Hindlimb muscle (tissue), 1 donor: ENCODE results near the gene TMEM63A. TPM values are rescaled to one million over a fixed set of nuclear protein-coding genes. Genes with fewer than 3 reads are reported as not detected.
"Not testable (repeated sequence)": the region's sequence is repeated elsewhere in the genome, so short reads cannot be mapped to it uniquely, and the experiment has no call there.

Experiments used
- DNase-seq: peaks from one replicate; pipeline ENCODE4 v3.0.0-alpha.2; 2013
- polyA plus RNA-seq: library from polyadenylated mRNA; unstranded; fragments of 120-200 nt; gene quantifications from one replicate; pipeline ENCODE4 v1.2.1, GENCODE V29; 2013; ENCODE audit not compliant: insufficient read length

The TMEM63A gene
- polyA plus RNA-seq, 1 donor: 28.3 TPM

- DNase-seq: no peak
Observed at GRCh38 chr1:225844236-225845061, 37.7 kb downstream of the TMEM63A start.

- no peak for DNase-seq
Observed at GRCh38 chr1:225843426-225843795, 38.8 kb downstream of the TMEM63A start.

- DNase-seq: no peak
Observed at GRCh38 chr1:225842788-225843425, 39.3 kb downstream of the TMEM63A start.

GRCh38 chr1:225842074-225842473 is 40.1 kb downstream of the TMEM63A start:
- no peak for DNase-seq

- DNase-seq: no peak
Observed at GRCh38 chr1:225840713-225841112, 41.5 kb downstream of the TMEM63A start.

- no peak for DNase-seq
Observed at GRCh38 chr1:225840223-225840610, 42.0 kb downstream of the TMEM63A start.

- no peak for DNase-seq
Observed at GRCh38 chr1:225838793-225839192, 43.4 kb downstream of the TMEM63A start.

- not testable (repeated sequence) for DNase-seq
Observed at GRCh38 chr1:225836296-225836695, 45.9 kb downstream of the TMEM63A start.

- no peak for DNase-seq
Observed at GRCh38 chr1:225835856-225836255, 46.3 kb downstream of the TMEM63A start.

GRCh38 chr1:225834417-225835329 is 47.5 kb downstream of the TMEM63A start:
- DNase-seq: peak; percentile 91

GRCh38 chr1:225830841-225831240 is 51.3 kb downstream of the TMEM63A start:
- DNase-seq: no peak

GRCh38 chr1:225828706-225829345 is 53.4 kb downstream of the TMEM63A start:
- DNase-seq: no peak

- DNase-seq: no peak
Observed at GRCh38 chr1:225827076-225827475, 55.1 kb downstream of the TMEM63A start.

GRCh38 chr1:225825607-225826007 is 56.6 kb downstream of the TMEM63A start:
- DNase-seq: no peak

- DNase-seq: no peak
Observed at GRCh38 chr1:225825078-225825477, 57.1 kb downstream of the TMEM63A start.

GRCh38 chr1:225824533-225824941 is 57.6 kb downstream of the TMEM63A start:
- DNase-seq: no peak

GRCh38 chr1:225823811-225824261 is 58.3 kb downstream of the TMEM63A start:
- DNase-seq: no peak

GRCh38 chr1:225822655-225823403 is 59.4 kb downstream of the TMEM63A start:
- no peak for DNase-seq

GRCh38 chr1:225820522-225821120 is 61.6 kb downstream of the TMEM63A start:
- no peak for DNase-seq

- no peak for DNase-seq
Observed at GRCh38 chr1:225819346-225820192, 62.6 kb downstream of the TMEM63A start.
